MM.1S (cell line): Measurements from ENCODE around the gene NSL1.

Experiments
- DNase-seq: peaks from one replicate; pipeline ENCODE4 v3.0.0-alpha.2; 2015
- H2AFZ ChIP-seq: fragments of 300-600 bp; sonication (generic); 2 replicates; pipeline ENCODE4 v1.6.0; 2016; ENCODE audit warnings: antibody characterized with exemption, low read length
- H3F3A ChIP-seq: fragments of 300-600 bp; sonication (generic); 2 replicates; pipeline ENCODE4 v1.6.1; 2016; ENCODE audit warnings: mild to moderate bottlenecking, antibody characterized with exemption, low read length, moderate library complexity, mixed read lengths; ENCODE audit not compliant: insufficient read depth
- H3K27ac ChIP-seq: fragments of 300-600 bp; sonication (generic); 2 replicates; pipeline ENCODE4 v1.5.1; 2016; ENCODE audit warnings: mild to moderate bottlenecking, low read length
- H3K27me3 ChIP-seq: fragments of 300-600 bp; sonication (generic); replicated peaks from 2 replicates; pipeline ENCODE4 v1.6.0; 2016; ENCODE audit warnings: low read length; ENCODE audit not compliant: insufficient read depth
- H3K36me3 ChIP-seq: fragments of 300-600 bp; sonication (generic); replicated peaks from 2 replicates; pipeline ENCODE4 v1.6.1; 2016; ENCODE audit warnings: mild to moderate bottlenecking, low read length, mixed read lengths; ENCODE audit not compliant: insufficient read depth
- H3K4me1 ChIP-seq: fragments of 300-600 bp; sonication (generic); 2 replicates; pipeline ENCODE4 v1.6.1; 2016; ENCODE audit warnings: low read length, mixed read lengths
- H3K4me2 ChIP-seq: fragments of 300-600 bp; sonication (generic); 2 replicates; pipeline ENCODE4 v1.6.0; 2016; ENCODE audit warnings: low read depth, low read length
- H3K4me3 ChIP-seq: fragments of 300-600 bp; sonication (generic); 2 replicates; pipeline ENCODE4 v1.5.1; 2016; ENCODE audit warnings: low read length, mixed read lengths
- H3K79me2 ChIP-seq: fragments of 300-600 bp; sonication (generic); 2 replicates; pipeline ENCODE4 v1.6.1; 2016; ENCODE audit warnings: mixed run types, low read length, mixed read lengths
- H3K9ac ChIP-seq: fragments of 300-600 bp; sonication (generic); 2 replicates; pipeline ENCODE4 v1.6.1; 2016; ENCODE audit warnings: low read length, mixed read lengths
- H3K9me2 ChIP-seq: fragments of 300-600 bp; sonication (generic); replicated peaks from 2 replicates; pipeline ENCODE4 v1.6.1; 2016; ENCODE audit warnings: mild to moderate bottlenecking, low read length, mixed read lengths; ENCODE audit not compliant: insufficient read depth
- H3K9me3 ChIP-seq: fragments of 300-600 bp; sonication (generic); replicated peaks from 2 replicates; pipeline ENCODE4 v1.6.1; 2016; ENCODE audit warnings: mild to moderate bottlenecking, low read length, mixed read lengths; ENCODE audit not compliant: insufficient read depth
- H4K20me1 ChIP-seq: fragments of 300-600 bp; sonication (generic); 2 replicates; pipeline ENCODE4 v1.6.1; 2016; ENCODE audit warnings: mild to moderate bottlenecking, low read length, moderate library complexity, mixed read lengths; ENCODE audit not compliant: insufficient read depth
- CTCF ChIP-seq: fragments of 300-600 bp; sonication (generic); IDR thresholded peaks from 2 replicates; pipeline ENCODE4 v1.5.1; 2016; ENCODE audit warnings: antibody characterized with exemption, low read length, mixed read lengths
- EZH2 ChIP-seq: fragments of 300-600 bp; sonication (generic); optimal IDR thresholded peaks from 2 replicates; pipeline ENCODE3; 2017; ENCODE audit warnings: low read depth, mild to moderate bottlenecking, antibody characterized with exemption, low read length, mixed read lengths
- EZH2phosphoT487 ChIP-seq: fragments of 300-600 bp; sonication (generic); IDR thresholded peaks from 2 replicates; pipeline ENCODE4 v1.6.1; 2018; ENCODE audit warnings: antibody characterized with exemption, low read length

NSL1 gene

GRCh38 chr1:212820969-212821368, 29.4 kb upstream of the NSL1 start:
- Histone ChIP-seq H3K4me1 (no peaks in the 10 kb centered on the region), H3K9me3 (no peaks in the 10 kb centered on the region), H4K20me1 (no peaks in the 10 kb centered on the region), H3K27ac (no peak overlapping the region), H2AFZ (no peak overlapping the region), H3K4me3 (no peak overlapping the region), H3K27me3 (no peaks in the 10 kb centered on the region), H3K4me2 (no peak overlapping the region), H3F3A (no peaks in the 10 kb centered on the region), H3K9me2 (no peaks in the 10 kb centered on the region), H3K79me2 (no peaks in the 10 kb centered on the region), H3K9ac (no peak overlapping the region), H3K36me3 (no peaks in the 10 kb centered on the region)
- no peak for DNase-seq
- no peak for TF ChIP-seq EZH2phosphoT487
- no peak for TF ChIP-seq CTCF
- no peak for TF ChIP-seq EZH2

DNA sequence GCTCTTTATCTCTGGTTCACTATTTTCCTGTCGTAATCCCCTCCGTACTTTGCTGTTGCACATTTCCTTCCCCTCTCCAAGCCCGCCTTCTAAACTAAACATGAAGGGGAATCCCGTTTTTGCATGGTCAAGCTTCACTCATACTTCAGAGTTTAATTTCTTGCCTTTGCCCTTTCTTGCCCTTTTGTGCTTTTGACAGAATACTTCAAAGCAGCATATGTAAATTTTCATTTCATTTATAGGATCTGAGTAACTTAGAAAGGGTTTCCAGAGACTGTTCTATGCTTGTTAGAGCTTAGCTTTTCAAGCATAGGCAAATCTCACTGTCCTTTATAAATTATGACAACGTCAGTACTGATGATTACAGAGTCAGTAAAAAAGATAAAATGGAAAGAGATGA, 28.1 kb upstream of the NSL1 start:
- Histone ChIP-seq H3K4me1 (no peaks in the 10 kb centered on the region), H3K9me3 (no peaks in the 10 kb centered on the region), H3F3A (no peaks in the 10 kb centered on the region), H3K9me2 (no peaks in the 10 kb centered on the region), H3K36me3 (no peaks in the 10 kb centered on the region), H3K27ac (no peak overlapping the region), H3K4me2 (no peak overlapping the region), H3K27me3 (no peaks in the 10 kb centered on the region), H3K9ac (no peak overlapping the region), H4K20me1 (no peaks in the 10 kb centered on the region), H2AFZ (no peak overlapping the region), H3K79me2 (no peaks in the 10 kb centered on the region), H3K4me3 (no peak overlapping the region)
- no peak for DNase-seq
- TF ChIP-seq CTCF = no peak
- no peak for TF ChIP-seq EZH2
- TF ChIP-seq EZH2phosphoT487 = no peak

GRCh38 chr1:212816567-212817278, 25.1 kb upstream of the NSL1 start:
- no peak overlapping the region for H3K4me3 ChIP-seq
- H3K27me3 ChIP-seq = no peaks in the 10 kb centered on the region
- no peak overlapping the region for H3K4me2 ChIP-seq
- no peak overlapping the region for H3K9ac ChIP-seq
- H3K27ac ChIP-seq = no peak overlapping the region
- no peak for TF ChIP-seq CTCF
- TF ChIP-seq EZH2phosphoT487 = no peak
- no peak for TF ChIP-seq EZH2
- no peak overlapping the region for H2AFZ ChIP-seq
- H3K79me2 ChIP-seq = no peaks in the 10 kb centered on the region
- H3F3A ChIP-seq = no peaks in the 10 kb centered on the region
- no peak for DNase-seq
- H3K9me3 ChIP-seq = no peaks in the 10 kb centered on the region
- no peaks in the 10 kb centered on the region for H3K4me1 ChIP-seq
- no peaks in the 10 kb centered on the region for H3K9me2 ChIP-seq
- H4K20me1 ChIP-seq = no peaks in the 10 kb centered on the region
- no peaks in the 10 kb centered on the region for H3K36me3 ChIP-seq
